DND-41 (cell line): ENCODE data around the gene RHBDL2.

Experiments used
- CTCF ChIP-seq: IDR thresholded peaks from 2 replicates; pipeline ENCODE4 v1.5.1; 2012; ENCODE audit warnings: borderline replicate concordance, low read length, moderate library complexity, mild to moderate bottlenecking; ENCODE audit not compliant: poor library complexity, severe bottlenecking; ENCODE audit errors: extremely low read depth
- EZH2 ChIP-seq: IDR thresholded peaks from 3 replicates; pipeline ENCODE4 v1.6.1; 2012; ENCODE audit warnings: borderline replicate concordance, low read depth, mild to moderate bottlenecking, moderate library complexity, low read length, inconsistent platforms; ENCODE audit not compliant: severe bottlenecking

- TF ChIP-seq CTCF: no peak
- no peak for TF ChIP-seq EZH2
Measured at GRCh38 chr1:38860454-38860795, 81.2 kb downstream of the RHBDL2 start.
